ENCODE data around the gene BRCA1.

Gene BRCA1

DNA sequence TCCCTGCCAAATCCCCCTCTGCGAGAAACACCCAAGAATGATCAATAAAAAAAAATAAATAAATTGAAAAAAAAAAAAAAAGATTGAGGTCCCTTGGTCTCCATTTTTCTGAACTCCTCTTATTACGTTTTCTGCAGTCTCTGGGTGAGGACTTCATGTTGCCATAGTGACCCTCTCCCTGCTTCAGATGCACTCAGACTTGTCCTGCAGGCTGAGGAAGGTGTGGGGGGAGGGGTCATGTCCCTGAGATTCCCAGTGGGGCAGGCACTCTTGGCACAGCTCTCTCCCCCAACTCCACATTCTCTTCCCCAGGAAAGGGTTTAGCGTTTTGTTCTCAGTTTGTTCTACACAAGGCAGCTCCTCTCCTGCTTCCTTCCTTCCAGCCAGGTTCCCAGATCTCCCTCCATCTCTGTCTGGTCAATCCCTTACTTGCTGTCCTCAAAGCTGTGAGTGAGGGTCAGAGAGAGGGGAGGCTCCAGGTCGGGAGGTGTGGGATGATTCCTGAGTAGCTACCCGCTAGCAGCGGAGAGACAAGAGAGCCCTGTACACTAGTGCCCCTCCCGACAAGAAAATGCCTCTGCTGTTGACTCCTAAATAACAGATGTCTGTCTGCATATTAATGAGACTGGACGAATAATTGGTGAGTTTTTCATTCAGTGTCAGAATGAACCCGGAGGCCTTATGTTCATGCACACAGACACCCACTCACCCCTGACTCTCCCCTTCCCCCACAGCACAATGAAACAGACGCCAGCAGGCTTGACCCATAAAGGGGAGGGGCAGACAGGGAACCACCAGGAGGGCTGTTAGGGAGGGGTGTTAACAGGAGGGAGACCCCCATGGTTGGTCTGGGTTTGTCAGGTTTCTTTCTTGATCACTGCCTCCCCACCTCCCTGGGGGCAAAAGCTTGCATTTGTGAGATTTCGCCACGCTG, 90.9 kb downstream of the BRCA1 start:
- TF ChIP-seq, protein P1, sequence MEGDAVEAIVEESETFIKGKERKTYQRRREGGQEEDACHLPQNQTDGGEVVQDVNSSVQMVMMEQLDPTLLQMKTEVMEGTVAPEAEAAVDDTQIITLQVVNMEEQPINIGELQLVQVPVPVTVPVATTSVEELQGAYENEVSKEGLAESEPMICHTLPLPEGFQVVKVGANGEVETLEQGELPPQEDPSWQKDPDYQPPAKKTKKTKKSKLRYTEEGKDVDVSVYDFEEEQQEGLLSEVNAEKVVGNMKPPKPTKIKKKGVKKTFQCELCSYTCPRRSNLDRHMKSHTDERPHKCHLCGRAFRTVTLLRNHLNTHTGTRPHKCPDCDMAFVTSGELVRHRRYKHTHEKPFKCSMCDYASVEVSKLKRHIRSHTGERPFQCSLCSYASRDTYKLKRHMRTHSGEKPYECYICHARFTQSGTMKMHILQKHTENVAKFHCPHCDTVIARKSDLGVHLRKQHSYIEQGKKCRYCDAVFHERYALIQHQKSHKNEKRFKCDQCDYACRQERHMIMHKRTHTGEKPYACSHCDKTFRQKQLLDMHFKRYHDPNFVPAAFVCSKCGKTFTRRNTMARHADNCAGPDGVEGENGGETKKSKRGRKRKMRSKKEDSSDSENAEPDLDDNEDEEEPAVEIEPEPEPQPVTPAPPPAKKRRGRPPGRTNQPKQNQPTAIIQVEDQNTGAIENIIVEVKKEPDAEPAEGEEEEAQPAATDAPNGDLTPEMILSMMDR (IDR thresholded peaks at IDR 0.05; ENCODE audit: insufficient read depth, low read depth, low read length, missing control alignments) = no peak
- H3K4me3 ChIP-seq (ENCODE audit: low read length) = no peak overlapping the region
- no peak for DNase-seq (ENCODE audit: low read depth)

DNA sequence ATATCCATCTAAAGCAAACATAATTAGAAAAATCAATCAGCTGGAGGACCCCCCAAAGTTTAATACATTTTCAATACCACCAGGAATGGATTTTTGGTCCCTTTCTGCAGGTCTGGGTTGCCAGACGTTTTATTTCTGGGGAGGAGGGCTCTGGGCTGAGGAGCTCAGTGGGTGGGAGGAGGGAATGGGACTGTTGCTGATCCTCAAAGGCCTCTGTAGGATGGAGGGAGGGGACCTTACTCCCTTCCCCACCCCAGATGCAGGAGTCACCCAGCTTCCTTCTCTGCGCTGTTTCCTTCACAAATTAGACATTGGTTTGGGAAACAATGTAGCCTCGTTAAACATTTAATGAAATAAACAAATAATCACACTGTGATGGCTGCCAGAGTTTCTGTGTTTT, 93.5 kb downstream of the BRCA1 start:
- no peak for DNase-seq (ENCODE audit: low read depth)
- H3K4me3 ChIP-seq (ENCODE audit: low read length) = no peak overlapping the region
- TF ChIP-seq, protein P1 (IDR thresholded peaks at IDR 0.05; ENCODE audit: insufficient read depth, low read depth, low read length, missing control alignments) = no peak

DNA sequence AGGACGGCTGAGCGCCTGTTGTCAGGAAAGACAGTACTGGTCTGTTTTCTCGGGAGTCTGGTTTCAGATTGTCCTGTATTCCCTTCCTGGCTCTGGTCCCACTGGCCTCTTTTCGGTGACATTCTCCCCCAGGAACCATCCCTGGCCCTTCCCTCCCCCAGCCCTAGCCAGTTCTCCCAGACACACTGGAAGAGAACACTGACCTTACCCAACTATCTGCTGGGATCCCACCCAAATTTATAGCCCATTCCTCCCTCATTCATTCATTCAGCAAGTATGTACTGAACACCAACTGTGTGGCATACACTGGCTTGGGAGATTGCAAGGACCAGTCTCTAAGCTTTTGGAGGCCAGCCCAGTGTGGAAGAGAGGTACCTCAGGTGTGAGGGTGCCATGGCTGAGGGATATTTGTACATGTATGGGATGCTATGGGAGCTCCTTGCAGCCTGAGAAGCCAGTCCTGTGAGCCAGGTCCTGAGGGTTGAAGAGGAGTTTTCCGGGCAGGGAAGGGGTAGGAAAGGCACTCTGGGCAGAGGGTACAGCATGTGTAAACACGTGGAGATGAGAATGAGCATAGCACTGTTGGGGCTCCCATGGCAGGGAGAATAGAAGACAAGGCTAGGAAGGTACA, 94.9 kb downstream of the BRCA1 start:
- DNase-seq (ENCODE audit: low read depth) = no peak
- TF ChIP-seq, protein P1 (IDR thresholded peaks at IDR 0.05; ENCODE audit: insufficient read depth, low read depth, low read length, missing control alignments) = no peak
- no peak overlapping the region for H3K4me3 ChIP-seq (ENCODE audit: low read length)

DNA sequence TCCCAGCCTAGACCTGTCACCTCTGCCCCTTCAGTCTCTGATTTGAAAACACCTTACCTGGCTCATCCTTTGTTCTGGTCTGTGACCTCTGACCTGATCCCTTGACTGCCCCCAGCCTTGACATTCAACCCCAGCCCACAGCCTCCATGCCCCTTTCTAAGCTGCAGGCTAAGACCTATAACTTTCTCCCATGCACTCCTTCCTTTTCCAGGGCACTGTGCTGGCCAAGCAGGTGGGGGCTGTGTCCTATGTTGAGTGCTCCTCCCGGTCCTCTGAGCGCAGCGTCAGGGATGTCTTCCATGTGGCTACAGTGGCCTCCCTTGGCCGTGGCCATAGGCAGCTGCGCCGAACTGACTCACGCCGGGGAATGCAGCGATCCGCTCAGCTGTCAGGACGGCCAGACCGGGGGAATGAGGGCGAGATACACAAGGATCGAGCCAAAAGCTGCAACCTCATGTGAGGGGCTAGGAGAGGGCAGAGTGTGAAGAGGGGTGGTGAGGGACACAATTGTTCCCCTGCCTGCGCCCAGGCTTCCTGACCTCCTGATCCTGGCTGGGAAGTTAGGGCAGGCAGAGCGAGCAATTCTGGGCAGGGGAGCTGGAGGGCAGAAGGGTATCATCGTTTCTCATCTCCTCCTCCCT, 96.8 kb downstream of the BRCA1 start:
- no peak overlapping the region for H3K4me3 ChIP-seq (ENCODE audit: low read length)
- DNase-seq (ENCODE audit: low read depth) = no peak
- TF ChIP-seq, protein P1 (IDR thresholded peaks at IDR 0.05; ENCODE audit: insufficient read depth, low read depth, low read length, missing control alignments) = no peak

DNA sequence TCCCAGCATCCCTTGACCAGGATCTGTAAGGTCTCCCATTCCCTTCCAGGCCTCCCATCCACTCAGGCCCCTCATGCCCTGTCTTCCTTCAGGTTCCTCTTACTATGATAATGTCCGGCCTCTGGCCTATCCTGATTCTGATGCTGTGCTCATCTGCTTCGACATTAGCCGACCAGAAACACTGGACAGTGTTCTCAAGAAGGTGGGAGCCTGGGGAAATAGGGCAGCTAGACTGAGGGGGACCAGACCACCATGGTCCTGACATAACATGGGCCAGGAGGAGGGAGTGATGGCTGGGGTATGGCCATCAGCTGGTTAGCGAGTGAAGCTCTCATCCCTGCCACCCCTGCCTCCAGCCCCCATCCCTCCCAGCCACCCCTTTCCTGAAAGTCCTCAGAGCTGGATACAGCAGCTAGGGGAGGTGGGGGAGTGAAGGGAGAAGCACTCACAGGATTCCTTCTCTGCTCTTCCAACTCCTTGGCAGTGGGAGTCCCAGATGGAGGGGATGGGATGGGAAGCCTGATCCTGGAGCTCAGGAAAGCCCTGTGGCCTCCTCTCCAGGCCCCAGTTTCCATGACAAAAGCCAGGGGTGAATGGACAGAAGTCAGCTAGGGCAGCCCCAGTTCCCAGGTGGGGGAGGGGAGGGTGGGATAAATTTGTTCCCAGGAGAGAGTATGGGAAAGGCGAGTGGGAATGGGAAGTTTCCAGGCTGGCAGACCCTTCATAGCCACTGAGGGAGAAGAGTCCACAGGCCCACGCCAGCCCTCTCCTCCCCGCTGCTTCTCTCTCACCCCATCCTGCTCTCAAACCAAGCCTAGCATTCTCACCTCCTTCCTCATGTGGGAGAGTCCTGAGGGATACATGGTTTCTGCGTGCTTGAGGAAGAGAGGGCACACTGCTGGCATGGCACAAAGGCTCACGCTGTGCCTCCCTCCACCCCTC, 97.8 kb downstream of the BRCA1 start:
- no peak for DNase-seq (ENCODE audit: low read depth)
- no peak overlapping the region for H3K4me3 ChIP-seq (ENCODE audit: low read length)
- TF ChIP-seq, protein P1 (IDR thresholded peaks at IDR 0.05; ENCODE audit: insufficient read depth, low read depth, low read length, missing control alignments) = no peak

DNA sequence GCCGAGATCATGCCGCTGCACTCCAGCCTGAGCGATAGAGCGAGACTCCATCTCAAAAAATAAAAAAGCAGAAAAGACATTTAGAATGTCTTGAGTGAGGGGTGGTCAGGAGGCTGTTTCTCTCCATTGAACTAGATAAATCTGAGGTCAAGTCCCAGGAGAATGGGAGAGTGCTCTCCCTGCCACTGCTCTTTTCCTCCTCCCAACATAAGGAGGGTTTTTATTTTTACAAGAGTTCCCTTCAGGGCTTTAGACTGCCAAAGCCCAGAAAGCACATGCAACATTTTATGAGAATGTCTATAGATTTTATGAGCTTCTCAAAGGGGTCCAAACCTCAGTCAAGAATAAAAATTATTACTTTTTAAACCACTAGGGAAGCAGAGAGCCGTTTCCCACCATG, 98.6 kb downstream of the BRCA1 start:
- TF ChIP-seq, protein P1 (IDR thresholded peaks at IDR 0.05; ENCODE audit: insufficient read depth, low read depth, low read length, missing control alignments) = no peak
- no peak overlapping the region for H3K4me3 ChIP-seq (ENCODE audit: low read length)
- DNase-seq (ENCODE audit: low read depth) = no peak
